NCI-H146 treated with DMSO at 0.1 percent for 48 hours (cell line): Measurements from ENCODE around the gene TCAF1.
"Not testable (repeated sequence)": the region's sequence is repeated elsewhere in the genome, so short reads cannot be mapped to it uniquely, and the experiment has no call there.

Experiments
- DNase-seq: peaks from one replicate; lab custom pipeline; 2025; ENCODE audit not compliant: unreplicated experiment; lab: John Stamatoyannopoulos, UW

The TCAF1 gene

DNA sequence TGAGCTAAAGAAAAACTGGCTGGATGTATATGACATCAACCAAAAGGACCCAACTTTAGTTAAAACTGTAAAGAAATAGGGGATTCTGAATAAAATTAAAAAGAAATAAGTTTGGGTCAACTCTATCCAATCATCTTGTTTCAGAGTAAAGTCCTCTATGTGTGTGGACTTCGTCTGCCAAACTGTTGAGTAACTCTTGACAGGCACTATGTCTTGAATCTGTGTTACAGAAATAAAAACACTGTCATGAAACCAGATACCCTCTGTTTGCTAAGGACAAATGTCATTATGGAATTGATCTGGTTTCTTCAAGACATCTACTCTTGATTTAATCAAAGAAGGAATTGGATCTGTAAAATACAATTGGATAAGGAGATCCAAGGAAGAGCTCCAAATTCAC lies 46.5 kb downstream of the TCAF1 start:
- not testable (repeated sequence) for DNase-seq

DNA sequence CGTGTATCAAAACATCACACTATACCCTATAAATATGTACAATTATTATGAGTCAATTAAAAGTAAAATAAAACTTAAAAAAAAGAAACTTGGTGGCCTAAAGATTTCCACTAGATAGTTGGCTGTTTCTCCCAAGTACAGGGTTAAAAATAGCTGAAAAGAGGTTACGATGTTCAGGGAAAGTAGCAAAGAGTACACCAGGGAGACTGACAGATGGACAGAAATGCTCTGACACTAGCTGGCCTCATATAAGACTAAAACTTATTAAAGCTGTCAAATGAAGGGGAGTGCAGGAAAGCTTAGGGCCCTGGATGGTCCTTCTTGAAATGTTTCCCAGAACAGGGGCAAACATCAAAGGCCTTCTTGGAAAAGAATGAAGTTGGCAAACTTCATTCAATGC lies 51.3 kb downstream of the TCAF1 start:
- DNase-seq = no peak

DNA sequence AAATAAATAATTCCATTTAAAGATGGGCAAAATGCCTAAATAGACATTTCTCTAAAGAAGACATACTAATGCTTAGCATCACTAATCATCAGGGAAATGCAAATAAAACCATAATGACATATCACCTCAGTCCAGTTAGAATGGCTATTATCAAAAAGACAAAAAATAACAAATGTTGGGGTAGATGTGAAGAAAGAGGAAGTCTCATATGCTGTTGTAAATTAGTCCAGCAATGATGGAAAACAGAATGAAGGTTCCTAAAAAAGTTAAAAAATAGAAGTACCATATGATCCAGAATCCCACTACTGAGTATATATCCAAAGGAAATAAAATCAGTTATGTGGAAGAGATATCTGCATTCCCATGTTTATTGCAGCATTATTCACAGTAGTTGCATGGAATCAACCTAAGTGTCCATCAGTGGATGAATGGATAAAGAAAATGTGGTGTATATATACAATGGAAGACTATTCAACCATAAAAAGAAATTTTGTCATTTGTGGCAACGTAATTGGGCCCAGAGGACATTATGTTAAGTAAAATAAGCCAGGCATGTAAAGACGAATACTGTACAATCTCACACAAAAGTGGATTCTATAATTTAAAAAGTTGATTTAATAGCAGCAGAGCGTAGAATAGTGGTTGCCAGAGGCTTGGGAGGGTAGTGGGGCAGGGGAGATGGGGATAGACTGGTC lies 52.0 kb downstream of the TCAF1 start:
- DNase-seq = no peak

DNA sequence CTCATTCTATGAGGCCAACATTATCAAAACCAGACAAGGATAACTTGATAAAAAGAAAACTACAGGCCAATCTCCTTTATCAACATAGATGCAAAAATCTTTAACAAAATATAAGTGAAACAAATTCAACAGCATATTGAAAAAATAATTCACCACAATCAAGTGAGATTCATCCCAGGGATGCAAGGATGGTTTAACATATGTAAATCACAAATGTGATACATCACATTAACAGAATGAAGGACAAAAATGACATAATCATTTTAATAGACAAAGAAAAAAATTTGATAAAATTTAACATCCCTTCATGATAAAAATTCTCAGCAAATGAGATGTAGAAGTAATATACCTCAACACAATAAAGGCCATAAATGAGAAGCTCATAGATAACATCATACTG lies 53.8 kb downstream of the TCAF1 start:
- no peak for DNase-seq

DNA sequence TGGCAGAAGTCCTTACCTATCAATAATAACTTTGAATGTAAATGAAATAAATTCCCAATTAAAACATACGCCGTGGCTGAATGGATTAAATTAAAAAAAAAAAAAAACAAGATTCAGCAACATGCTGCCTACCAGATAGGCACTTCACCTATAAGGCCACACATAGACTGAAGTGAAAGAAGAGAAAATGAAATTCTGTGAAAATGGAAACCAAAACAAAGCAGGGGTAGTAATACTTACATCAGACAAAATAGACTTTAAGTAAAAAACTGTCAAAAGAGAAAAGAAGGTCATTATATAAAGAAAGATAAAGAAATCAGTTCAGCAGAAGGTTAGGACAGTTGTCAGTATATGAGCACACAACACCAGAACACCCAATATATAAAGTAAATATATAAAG lies 55.3 kb downstream of the TCAF1 start:
- DNase-seq = no peak

DNA sequence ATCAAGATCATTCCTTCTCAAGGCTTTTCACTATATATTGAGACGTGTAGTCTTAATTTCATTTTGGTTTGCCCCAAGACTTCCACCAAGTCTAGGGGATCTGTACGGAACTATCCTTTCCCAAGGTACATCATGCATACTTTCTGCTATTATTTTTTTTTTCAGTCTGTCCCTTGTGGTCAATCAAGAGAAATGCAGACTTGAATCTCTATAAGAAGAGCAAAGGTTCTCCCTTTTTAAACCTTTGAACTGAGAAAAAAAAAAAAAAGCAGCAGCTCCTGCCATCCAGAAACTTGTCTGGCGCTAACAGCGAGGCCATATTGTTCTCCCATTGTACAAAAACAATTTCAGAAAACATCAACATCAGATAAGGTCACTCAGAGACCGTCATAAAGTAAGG lies 60.3 kb downstream of the TCAF1 start:
- DNase-seq = not testable (repeated sequence)

DNA sequence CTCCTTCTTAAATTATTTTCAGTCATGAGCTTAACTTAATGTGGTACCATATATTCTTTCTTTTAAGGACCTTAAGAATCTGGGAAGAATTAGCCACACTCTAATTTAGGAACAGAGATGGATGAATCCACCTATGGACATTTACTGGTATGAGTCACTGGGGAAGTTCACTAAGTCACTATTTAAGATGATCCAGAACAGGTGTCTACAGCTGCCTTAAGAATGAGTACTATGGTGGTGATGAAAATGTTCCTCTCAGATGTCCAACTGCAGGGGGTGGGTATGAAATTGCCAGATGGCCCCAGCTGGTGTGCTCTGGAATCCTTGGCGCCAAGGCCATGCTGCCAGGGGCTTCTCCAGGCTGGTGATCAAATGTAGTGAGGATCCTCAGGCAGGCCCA lies 61.9 kb downstream of the TCAF1 start:
- DNase-seq = not testable (repeated sequence)

DNA sequence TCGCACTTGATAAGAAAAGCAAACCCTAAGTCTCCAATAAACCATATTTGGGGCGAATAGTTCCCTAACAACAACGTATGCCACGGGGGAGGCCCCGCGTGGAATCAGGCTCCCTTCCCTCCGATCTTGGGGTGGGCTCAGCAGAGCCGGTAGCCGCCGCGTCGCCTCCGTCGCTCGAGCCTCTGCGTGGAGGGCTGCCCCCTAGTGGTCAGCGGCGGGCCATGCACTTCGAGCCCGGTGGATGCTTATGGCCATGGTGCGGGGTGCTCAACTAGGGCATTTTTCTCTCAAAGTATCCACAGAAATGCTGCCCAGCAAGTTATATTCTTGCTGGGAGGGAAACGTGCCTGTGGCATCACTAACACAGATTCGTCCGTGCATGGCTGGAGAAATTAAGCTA lies 64.8 kb downstream of the TCAF1 start:
- not testable (repeated sequence) for DNase-seq

DNA sequence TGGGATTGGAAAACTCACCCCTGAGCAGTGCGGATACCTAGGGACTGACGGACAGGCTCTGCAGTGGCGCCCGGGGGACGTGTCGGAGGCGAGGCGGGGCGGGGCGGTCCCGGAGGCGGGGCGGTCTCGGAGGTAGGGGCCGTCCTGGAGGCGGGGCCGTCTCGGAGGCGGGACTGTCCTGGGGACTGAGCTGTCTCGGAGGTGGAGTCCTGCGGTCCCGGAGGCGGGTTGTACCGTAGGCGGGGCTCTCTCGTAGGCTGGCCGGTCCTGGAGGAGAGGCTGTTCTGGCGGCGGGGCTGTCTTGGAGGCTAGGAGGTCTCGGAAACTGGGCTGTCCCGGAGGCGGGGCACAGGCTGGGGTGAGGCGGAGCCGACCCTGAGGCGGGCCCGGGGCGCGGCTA lies 65.4 kb downstream of the TCAF1 start:
- DNase-seq = not testable (repeated sequence)

DNA sequence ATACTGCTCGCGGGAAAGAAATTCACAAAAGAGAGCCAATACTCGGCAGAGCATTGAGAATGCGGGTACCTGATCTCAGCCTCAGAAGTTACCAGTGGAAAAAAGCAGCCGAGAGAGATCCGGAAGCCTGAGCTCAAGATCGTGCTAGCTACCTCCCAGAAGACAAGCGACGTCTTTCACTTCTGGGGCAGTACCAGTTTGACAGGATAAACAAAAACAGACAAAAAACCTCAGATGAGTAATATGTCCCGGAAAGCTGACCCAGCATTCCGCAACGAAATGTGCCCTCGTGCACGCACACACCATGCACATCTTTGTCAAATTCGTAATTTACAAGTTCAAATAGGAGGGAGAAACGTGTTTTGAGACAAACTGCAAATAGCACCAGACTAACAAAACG lies 65.9 kb downstream of the TCAF1 start:
- not testable (repeated sequence) for DNase-seq

DNA sequence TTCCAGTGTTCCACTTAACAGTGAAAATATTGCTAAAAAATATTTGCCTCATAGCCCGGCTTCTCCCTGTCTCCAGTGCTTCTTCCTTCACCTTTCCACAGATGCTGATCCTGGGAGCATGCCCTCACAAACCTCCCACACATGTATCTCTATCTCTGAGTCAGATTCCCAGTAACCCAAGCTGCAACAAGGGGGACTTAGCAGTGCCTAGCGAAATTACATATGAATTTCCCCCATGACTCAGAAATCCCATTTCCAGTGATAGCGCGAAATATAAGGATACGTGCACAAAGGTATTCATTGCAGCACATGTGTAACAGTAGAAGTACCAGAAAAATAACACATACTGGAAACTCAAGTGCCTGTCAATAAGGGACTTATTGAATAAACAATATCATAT lies 75.4 kb downstream of the TCAF1 start:
- not testable (repeated sequence) for DNase-seq

DNA sequence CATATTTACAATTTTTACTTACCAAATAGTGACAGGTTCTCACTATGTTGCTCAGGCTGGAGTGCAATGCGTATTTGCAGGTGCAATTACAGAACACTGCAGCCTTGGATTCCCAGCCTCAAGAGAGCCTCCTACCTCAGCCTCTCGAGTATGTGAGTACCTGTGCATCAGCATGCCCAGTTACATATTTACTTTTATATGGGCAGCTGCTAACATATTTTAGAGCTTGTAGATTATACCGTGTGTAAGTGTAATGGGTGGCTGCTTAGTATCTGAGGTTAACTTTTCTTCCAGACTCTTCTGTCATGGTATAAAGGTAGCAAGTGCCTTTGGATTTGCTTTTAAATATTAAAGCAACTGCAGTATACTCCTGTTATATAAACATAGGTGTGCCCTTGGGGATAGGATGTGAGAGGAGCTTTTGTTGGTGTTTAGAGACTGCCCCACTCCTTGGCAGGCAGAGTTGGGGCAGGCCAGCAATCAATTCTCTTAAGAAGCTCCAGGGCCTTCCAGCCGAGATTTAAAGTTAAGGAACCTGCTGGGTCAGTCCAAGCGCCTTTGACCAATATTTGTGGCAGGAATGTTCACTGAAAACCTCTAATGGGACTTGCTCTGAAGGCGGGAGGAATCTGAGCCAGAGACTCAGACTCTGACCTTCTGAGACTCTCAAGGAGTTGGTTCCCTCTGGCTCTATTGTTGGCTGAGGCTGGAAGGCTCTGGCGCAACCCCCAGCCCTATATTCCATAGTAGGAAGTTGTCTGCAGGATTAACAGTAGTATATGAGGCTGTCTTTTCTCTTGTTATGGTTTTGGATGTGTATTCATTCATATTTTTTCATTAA lies 77.5 kb downstream of the TCAF1 start:
- DNase-seq = not testable (repeated sequence)

DNA sequence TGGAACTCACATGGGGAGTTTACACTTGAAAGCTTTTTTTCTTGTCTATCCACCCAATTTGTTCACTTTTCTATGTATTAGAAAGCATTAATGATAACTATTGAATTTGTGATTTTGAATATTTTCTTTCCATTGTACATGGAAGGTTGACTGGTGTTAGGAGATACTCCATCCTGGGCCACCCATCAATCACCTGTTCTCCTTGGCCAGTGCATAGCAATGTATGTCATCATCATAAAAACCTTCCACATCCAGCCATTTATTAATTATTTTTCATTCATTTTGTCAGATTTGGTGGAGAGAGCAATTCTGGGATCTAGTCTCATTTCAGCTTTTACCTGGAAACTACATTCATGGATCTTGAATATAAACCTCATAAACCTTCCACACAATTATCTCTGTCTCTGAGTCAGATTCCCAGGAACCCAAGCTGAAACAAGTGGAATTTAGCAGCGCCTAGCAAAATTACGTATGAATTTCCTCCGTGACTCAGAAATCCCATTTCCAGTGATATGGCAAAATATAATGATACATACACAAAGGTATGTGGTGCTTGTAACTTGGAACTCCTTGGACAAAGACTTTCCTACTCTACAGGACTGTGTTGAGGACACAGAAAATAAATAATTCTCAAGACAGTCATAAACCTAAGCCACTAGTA lies 78.2 kb downstream of the TCAF1 start:
- not testable (repeated sequence) for DNase-seq

DNA sequence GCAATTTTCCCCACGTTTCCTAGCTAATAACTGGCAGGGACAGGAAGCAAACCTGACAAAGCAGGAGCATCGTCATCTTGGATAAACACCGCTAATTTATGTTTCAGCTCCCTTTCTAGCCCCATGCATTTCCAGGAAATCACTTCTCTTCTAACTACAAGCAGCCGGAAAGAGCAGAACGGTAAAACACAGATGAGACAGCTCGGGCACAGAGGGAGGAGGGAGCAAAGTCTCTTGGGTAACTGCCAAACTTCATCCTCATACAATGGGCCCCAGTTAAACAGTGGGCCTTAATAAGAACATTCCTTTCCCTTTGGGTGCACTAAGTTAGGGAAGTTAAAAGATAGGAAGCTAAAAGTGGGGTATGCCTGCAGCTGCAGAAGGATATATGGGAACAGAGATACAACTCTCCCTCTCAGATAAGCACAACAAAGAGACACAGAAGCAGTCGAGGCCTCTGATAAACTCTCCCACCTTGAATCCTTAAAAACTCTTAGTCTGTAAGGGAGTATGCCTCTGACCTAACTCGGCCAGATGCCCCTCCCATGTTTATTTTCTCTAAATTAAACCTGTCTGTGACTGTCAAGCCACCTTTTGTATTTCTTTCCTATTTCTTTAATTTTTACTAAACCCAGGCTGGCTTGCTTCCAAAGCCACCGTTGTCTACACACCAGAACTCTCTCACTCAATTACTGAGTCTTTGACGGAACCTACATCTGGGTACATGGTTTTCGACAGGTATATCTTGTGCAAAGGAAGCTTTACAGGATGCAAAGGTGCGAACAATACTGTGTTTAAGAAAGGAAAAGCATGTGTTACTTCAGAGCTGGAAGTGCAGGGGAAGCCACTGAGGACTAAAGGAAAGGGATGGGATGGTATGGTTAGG lies 80.3 kb downstream of the TCAF1 start:
- not testable (repeated sequence) for DNase-seq

DNA sequence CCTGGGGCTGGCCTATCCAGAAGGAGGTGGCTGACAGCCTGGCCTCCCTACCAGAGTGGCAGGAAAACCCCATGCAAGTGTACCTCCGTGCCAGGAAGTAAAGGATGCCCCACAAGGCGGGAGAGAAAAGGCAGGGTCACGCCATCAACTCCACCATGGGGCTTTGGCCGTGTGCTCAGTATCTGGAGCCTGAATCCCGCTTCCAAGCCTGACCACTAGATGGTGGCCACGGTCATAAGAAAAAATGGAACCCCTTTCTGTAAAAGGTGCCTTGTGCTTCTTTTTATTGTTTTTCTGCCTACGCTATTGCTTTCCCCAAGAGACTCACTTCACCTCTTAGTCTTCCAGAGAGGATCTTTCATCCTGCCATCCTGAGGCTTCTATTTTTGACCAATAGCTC lies 84.1 kb downstream of the TCAF1 start:
- not testable (repeated sequence) for DNase-seq

DNA sequence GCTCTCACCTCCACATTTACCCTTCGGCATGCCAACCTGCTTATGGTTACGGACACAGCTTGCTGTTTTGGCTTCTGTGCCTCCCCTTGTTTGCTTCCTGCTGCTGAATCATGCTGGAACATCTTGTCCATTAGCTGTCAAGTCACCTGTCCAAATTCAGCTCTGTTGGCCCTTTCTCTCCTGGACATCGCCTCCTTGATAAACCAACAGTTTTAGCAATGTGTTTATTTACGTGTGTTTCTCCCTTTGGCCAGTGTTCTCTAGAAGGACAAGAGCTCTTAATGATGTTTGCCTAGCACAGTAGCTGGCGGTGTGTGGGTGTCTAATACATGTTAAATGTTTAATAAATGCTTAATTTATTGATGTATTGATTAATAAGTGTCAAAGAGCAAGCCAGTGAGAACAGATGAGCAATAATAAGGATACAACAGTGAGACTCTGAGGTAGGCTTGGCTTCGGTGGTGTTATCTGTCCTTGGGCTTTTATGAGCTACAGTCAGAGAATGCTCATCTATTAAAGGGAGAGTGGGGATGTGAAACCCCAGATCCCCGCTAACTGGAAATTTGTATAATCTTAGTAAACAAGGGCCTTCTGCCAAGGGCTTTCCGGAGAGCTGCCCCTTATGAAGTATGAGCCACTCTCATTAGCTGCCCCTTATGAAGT lies 85.4 kb downstream of the TCAF1 start:
- not testable (repeated sequence) for DNase-seq

DNA sequence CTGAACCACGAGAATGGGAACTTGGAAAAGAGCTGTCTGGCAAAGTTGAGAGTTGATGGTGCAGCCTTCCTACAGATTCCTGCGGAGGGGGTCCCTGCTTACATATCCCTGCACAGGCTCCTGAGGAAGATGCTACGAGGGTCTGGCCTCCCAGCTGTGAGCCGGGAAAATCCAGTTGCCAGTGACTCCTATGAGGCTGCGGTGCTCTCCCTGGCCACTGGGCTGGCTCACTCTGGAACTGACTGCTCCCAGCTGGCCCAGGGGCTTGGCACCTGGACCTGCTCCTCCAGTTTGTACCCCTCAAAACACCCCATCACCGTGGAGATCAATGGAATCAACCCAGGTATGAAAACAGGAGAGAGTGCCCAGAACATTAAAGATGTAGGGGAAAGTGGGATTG lies 91.3 kb downstream of the TCAF1 start:
- not testable (repeated sequence) for DNase-seq

DNA sequence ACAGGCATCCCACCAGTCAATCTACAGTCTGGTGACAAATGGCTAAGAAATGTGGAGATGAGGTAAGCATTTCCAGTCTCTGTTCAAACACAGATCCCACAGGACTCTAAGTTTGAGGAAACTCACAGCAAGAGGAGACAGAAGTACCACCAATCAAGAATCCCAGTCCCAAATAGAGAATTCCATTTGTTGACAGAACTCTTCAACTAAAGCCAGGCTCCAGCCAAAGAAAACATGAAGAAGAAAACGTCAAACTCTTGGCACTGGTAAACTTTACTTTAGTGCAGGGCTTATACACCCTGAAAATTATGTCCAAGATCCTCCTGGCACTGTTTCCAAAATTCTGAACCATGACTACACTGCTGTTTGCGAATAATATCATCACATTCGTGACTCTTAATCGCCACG lies 95.3 kb downstream of the TCAF1 start:
- not testable (repeated sequence) for DNase-seq
